RPMI8226 (cell line): ENCODE results near the gene JAG1.
"Not testable (repeated sequence)": the region's sequence is repeated elsewhere in the genome, so short reads cannot be mapped to it uniquely, and the experiment has no call there.

ENCODE experiments used
- DNase-seq: peaks from one replicate; pipeline ENCODE4 v3.0.0-alpha.2; 2015

Gene JAG1

GRCh38 chr20:10605547-10606195 lies 68.1 kb downstream of the JAG1 start:
- no peak for DNase-seq

- DNase-seq, result no peak
These were observed 68.8 kb downstream of the JAG1 start for GRCh38 chr20:10604865-10605440.

- no peak for DNase-seq
These were observed 69.6 kb downstream of the JAG1 start for GRCh38 chr20:10603971-10604864.

- DNase-seq, result no peak
These were observed 70.4 kb downstream of the JAG1 start for GRCh38 chr20:10603378-10603777.

GRCh38 chr20:10602221-10602871 lies 71.5 kb downstream of the JAG1 start:
- no peak for DNase-seq

- no peak for DNase-seq
These were observed 76.2 kb downstream of the JAG1 start for GRCh38 chr20:10597637-10598036.

GRCh38 chr20:10596710-10597121 lies 77.1 kb downstream of the JAG1 start:
- DNase-seq, result no peak

- DNase-seq, result no peak
These were observed 77.8 kb downstream of the JAG1 start for GRCh38 chr20:10595985-10596384.

- DNase-seq, result no peak
These were observed 78.5 kb downstream of the JAG1 start for GRCh38 chr20:10595266-10595665.

- DNase-seq, result no peak
These were observed 79.4 kb downstream of the JAG1 start for GRCh38 chr20:10594296-10594868.

- no peak for DNase-seq
These were observed 81.8 kb downstream of the JAG1 start for GRCh38 chr20:10591946-10592521.

GRCh38 chr20:10590950-10591671 lies 82.7 kb downstream of the JAG1 start:
- no peak for DNase-seq

- not testable (repeated sequence) for DNase-seq
These were observed 83.4 kb downstream of the JAG1 start for GRCh38 chr20:10590446-10590845.
